K562 (cell line): ENCODE data around the gene RNF223. TPM values are rescaled to one million over a fixed set of nuclear protein-coding genes. Genes with fewer than 3 reads are reported as not detected.
"Not testable (repeated sequence)": the region's sequence is repeated elsewhere in the genome, so short reads cannot be mapped to it uniquely, and the experiment has no call there.

Experiments
- ATAC-seq: fragments of 200-7000 bp; cut with Tn5 transposase; 3 replicates; pipeline ENCODE4 v1.9.1; 2020; ENCODE audit warnings: moderate library complexity
- BruUV-seq: library from RNA; stranded (reverse); fragments of 400-500 nt; replicated peaks from 2 replicates; lab custom pipeline; 2021; lab: Mats Ljungman, UMichigan
- CTCF ChIA-PET: fragments of 300-600 bp; formaldehyde crosslinking; extraction: SDS; loops from one replicate; lab custom pipeline; 2021; ENCODE audit warnings: low intra/inter-chr PET ratio; lab: Yijun Ruan, JAX
- POLR2A ChIA-PET: fragments of 300-600, 350-650 bp; sonication (Branson Sonifier 250); formaldehyde crosslinking; extraction: SDS; loops from one replicate; lab custom pipeline; 2021; ENCODE audit warnings: antibody characterized with exemption, inconsistent platforms; lab: Yijun Ruan, JAX
- DNase-seq, 4 experiments: peaks; one replicate each; pipeline versions ENCODE4 v3.0.0 to v3.0.0-alpha.2; 2011 to 2018; ENCODE audit warnings: low spot score in 3 of 4, mixed read lengths in 3 of 4; ENCODE audit errors: extremely low read depth in 1 of 4
- FAIRE-seq: peaks from 2 replicates; lab custom pipeline; 2011; peaks lifted over from hg19 to GRCh38; lab: Jason Lieb, UNC
- H2AFZ ChIP-seq: 2 replicates; pipeline ENCODE4 v1.6.0; 2011; ENCODE audit warnings: low read depth, low read length, control low read depth, inconsistent platforms
- H3K27ac ChIP-seq: fragments of 200-600 bp; 3 replicates; pipeline ENCODE4 v1.8.0; 2011; ENCODE audit warnings: low read depth, mild to moderate bottlenecking, control low read depth, inconsistent platforms, low read length, moderate library complexity, mixed read lengths; ENCODE audit errors: extremely low read depth
- H3K27me3 ChIP-seq, 2 experiments: fragments of 300-600 bp in 1 of 2; 2 replicates in 1 of 2; 3 replicates in 1 of 2; pipeline versions ENCODE4 v1.6.0 to v1.8.0; 2011; ENCODE audit warnings: inconsistent platforms in 2 of 2, low read length in 2 of 2, mild to moderate bottlenecking in 1 of 2, mixed read lengths in 1 of 2, moderate library complexity in 1 of 2; ENCODE audit not compliant: control insufficient read depth in 2 of 2, insufficient read depth in 2 of 2
- H3K36me3 ChIP-seq: fragments of 300-600 bp; 3 replicates; pipeline ENCODE4 v1.8.0; 2011; ENCODE audit warnings: mild to moderate bottlenecking, low read length, inconsistent platforms; ENCODE audit not compliant: control insufficient read depth, insufficient read depth
- H3K4me1 ChIP-seq, 2 experiments: fragments of 200-600 bp in 1 of 2; replicated peaks in 1 of 2; 2 replicates in 1 of 2; 3 replicates in 1 of 2; pipeline versions ENCODE4 v1.5.1 to v1.8.0; 2011; ENCODE audit warnings: inconsistent platforms in 2 of 2, low read length in 2 of 2, mild to moderate bottlenecking in 1 of 2, mixed read lengths in 1 of 2, moderate library complexity in 1 of 2; ENCODE audit not compliant: control insufficient read depth in 2 of 2, insufficient read depth in 2 of 2
- H3K4me2 ChIP-seq: 2 replicates; pipeline ENCODE4 v1.6.1; 2011; ENCODE audit warnings: low read length, control low read depth, inconsistent platforms, mixed read lengths; ENCODE audit not compliant: insufficient read depth
- H3K4me3 ChIP-seq: fragments of 200-600 bp; sonication (generic), shearing (Covaris generic); 2 replicates; pipeline ENCODE4 v1.5.1; 2016; ENCODE audit warnings: control low read depth, inconsistent platforms
- H3K79me2 ChIP-seq: fragments of 200-600 bp; 3 replicates; pipeline ENCODE4 v1.8.0; 2011; ENCODE audit warnings: low read length, inconsistent platforms; ENCODE audit not compliant: control insufficient read depth, insufficient read depth
- H3K9ac ChIP-seq, 2 experiments: 2 replicates each; pipeline versions ENCODE4 v1.6.0 to v1.6.1; 2011; ENCODE audit warnings: low read depth in 2 of 2, low read length in 2 of 2, control low read depth in 1 of 2, inconsistent platforms in 1 of 2, mild to moderate bottlenecking in 1 of 2, mixed read lengths in 1 of 2; ENCODE audit not compliant: insufficient read depth in 1 of 2
- H3K9me1 ChIP-seq: one replicate; pipeline ENCODE4 v1.6.0; 2011; ENCODE audit warnings: inconsistent platforms, mild to moderate bottlenecking, low read length, moderate library complexity; ENCODE audit not compliant: control insufficient read depth, insufficient read depth
- H3K9me3 ChIP-seq: replicated peaks from 2 replicates; pipeline ENCODE4 v1.5.1; 2011; ENCODE audit warnings: low read depth, low read length, inconsistent platforms; ENCODE audit not compliant: control insufficient read depth, insufficient read depth
- H4K20me1 ChIP-seq: replicated peaks from 2 replicates; pipeline ENCODE4 v1.6.1; 2011; ENCODE audit warnings: low read length, inconsistent platforms, mixed read lengths; ENCODE audit not compliant: control insufficient read depth, insufficient read depth
- FOXJ2 ChIP-seq: fragments of 200-800 bp; sonication (Bioruptor generic); IDR thresholded peaks from 2 replicates; pipeline ENCODE4 v1.6.1; 2016; ENCODE audit warnings: missing genetic modification characterization, missing compliant biosample characterization
- POLR2G ChIP-seq: fragments of 200-400 bp; formaldehyde crosslinking; IDR thresholded peaks from 2 replicates; pipeline ENCODE4 v1.6.1; 2017; ENCODE audit warnings: low read depth, mild to moderate bottlenecking, antibody characterized with exemption, low read length, moderate library complexity
- WGBS: fragments of 100-300 bp; shearing (Covaris generic); methylation state at CpG from one replicate; pipeline ENCODE4 v1.1.6; 2016; ENCODE audit warnings: low coverage, mixed read lengths; ENCODE audit not compliant: insufficient coverage; ENCODE audit errors: missing lambda C conversion rate; 5-methylcytosine and 5-hydroxymethylcytosine counted together
- in situ Hi-C: fragments of 300-500 bp; cut with MboI; formaldehyde crosslinking; loops from 4 replicates; pipeline ENCODE4 v1.15.0; 2018; ENCODE audit warnings: inconsistent platforms, mixed read lengths
- intact Hi-C: fragments of 100-400 bp; cut with micrococcal nuclease; formaldehyde crosslinking; loops from 2 replicates; pipeline ENCODE4 v1.14.2; 2022
- polyA plus RNA-seq, 8 experiments: library from polyadenylated mRNA; depleted of rRNA in 4 of 8; stranded (reverse) in 5 of 8; unstranded in 3 of 8; fragments of >200 nt; fragmentation: Nextera tagmentation in 2 of 8; fragmentation: Illumina TruSeq in 1 of 8; extraction: Ambion mirVana in 2 of 8; extraction: Trizol in 1 of 8; gene quantifications; 2 replicates each; pipeline versions ENCODE4 v1.2.1 to v1.2.3, GENCODE V29; 2011 to 2014; ENCODE audit warnings: inconsistent platforms in 1 of 8, missing spikeins in 1 of 8
- total RNA-seq, 7 experiments: library from RNA; depleted of rRNA in 6 of 7; stranded (reverse); fragments of >200 nt in 6 of 7; fragmentation: Illumina TruSeq in 2 of 7; extraction: Trizol in 2 of 7; gene quantifications; 2 replicates each; pipeline versions ENCODE4 v1.2.1 to v1.2.3, GENCODE V29; 2011 to 2021; ENCODE audit warnings: low replicate concordance in 1 of 7
- TF ChIP-seq, protein P1 (sequence below), 3 experiments: fragments of 200-800 bp in 1 of 3; sonication (Bioruptor generic) in 1 of 3; sonication (generic) in 1 of 3; formaldehyde crosslinking in 1 of 3; IDR thresholded peaks; 2 replicates each; pipeline versions ENCODE4 v1.6.1 to v1.8.0; 2016 to 2022; ENCODE audit warnings: mild to moderate bottlenecking in 2 of 3, missing compliant biosample characterization in 2 of 3, missing genetic modification characterization in 2 of 3, missing genetic modification reagents in 1 of 3
- TF ChIP-seq, protein P2 (sequence below): sonication (generic); formaldehyde crosslinking; IDR thresholded peaks from 2 replicates; pipeline ENCODE4 v1.8.0; 2022; ENCODE audit warnings: mild to moderate bottlenecking, missing genetic modification reagents
- TF ChIP-seq, protein P3 (sequence below): sonication (generic); formaldehyde crosslinking; IDR thresholded peaks from 2 replicates; pipeline ENCODE4 v1.8.0; 2022; ENCODE audit warnings: mild to moderate bottlenecking, missing genetic modification reagents

RNF223 gene
- total and polyA plus RNA-seq, 9 of the 15 experiments (the other 6 are each of a cell fraction or from before 2014, with no cell fraction given): 0.04 to 0.32 TPM; not detected in 7

DNA sequence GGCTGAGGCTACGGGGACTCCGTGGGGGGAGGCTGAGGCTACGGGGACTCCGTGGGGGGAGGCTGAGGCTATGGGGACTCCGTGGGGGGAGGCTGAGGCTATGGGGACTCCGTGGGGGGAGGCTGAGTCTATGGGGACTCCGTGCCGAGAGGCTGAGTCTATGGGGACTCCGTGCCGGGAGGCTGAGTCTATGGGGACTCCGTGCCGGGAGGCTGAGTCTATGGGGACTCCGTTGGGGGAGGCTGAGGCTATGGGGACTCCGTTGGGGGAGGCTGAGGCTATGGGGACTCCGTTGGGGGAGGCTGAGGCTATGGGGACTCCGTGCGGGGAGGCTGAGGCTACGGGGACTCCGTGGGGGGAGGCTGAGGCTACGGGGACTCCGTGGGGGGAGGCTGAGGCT lies 3.3 kb upstream of the RNF223 start:
- H3K79me2 ChIP-seq, H3K9me3 ChIP-seq, CTCF ChIA-PET, H2AFZ ChIP-seq, H3K4me3 ChIP-seq, H4K20me1 ChIP-seq, BruUV-seq, DNase-seq, H3K9me1 ChIP-seq, in situ Hi-C loops, H3K36me3 ChIP-seq, H3K4me2 ChIP-seq, FAIRE-seq, ATAC-seq, POLR2A ChIA-PET, H3K27ac ChIP-seq, H3K9ac ChIP-seq, intact Hi-C loops: not testable (repeated sequence)
- H3K27me3 ChIP-seq: peaks cover 2 to 14% of the 10 kb centered on the region in 2 experiments; a peak in 2 of 5 replicates
- WGBS: 10% methylated on average over 6 of the region's 21 CpGs
- H3K4me1 ChIP-seq: peaks cover 12 to 67% of the 10 kb centered on the region in 2 experiments
- peak; percentile 17; the same call in 1 of the 2 replicates for TF ChIP-seq POLR2G

DNA sequence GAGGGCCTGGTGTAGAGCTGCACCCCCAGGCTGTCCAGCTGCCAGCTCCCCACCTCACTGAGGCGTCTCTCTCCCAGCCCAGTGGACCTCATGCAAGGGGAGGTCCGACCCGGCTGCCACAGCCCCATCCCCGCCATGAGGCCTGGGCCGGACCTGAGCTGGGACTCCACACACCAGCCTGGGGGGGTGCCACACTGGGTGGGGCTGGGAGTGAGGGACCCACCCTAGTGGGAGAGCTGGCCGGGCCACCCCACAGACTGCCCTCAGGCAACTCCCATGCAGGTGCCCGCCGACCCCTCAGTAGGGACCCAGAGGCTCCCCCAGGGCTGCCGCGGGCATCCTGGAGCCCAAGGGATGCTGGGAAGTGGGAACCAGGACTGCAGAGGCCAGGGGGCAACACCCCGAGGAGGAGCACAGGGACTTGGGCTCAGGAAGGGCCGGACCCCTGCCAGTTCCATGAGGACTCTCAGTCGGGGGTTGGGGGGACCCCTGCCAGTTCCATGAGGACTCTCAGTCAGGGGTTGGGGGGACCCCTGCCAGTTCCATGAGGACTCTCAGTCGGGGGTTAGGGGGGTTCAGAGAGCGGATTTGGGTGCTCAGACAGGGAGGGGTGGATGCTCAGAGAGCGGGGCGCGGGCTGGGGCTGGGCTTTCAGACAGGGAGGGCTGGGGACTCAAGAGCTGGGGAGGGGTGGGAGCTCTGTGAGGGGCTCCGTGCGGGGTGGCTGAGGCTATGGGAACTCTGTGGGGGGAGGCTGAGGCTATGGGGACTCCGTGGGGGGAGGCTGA lies 1.2 kb upstream of the RNF223 start:
- no peak overlapping the region for H2AFZ ChIP-seq
- no peaks in the 10 kb centered on the region for H3K79me2 ChIP-seq
- no peak overlapping the region for H3K4me3 ChIP-seq
- peaks cover 12 to 68% of the 10 kb centered on the region in 2 experiments for H3K4me1 ChIP-seq
- intact Hi-C loops: no loop called here
- no peak for FAIRE-seq
- H3K27ac ChIP-seq: no peak overlapping the region
- 0 out of 2 replicates have a peak, but pooled peaks cover 1% of the 10 kb centered on the region for H4K20me1 ChIP-seq
- DNase-seq: peak in 1 of 4 experiments; percentile 11
- no peaks in the 10 kb centered on the region; the same call in 1 of the 2 replicates for H3K9me3 ChIP-seq
- TF ChIP-seq, protein P1, sequence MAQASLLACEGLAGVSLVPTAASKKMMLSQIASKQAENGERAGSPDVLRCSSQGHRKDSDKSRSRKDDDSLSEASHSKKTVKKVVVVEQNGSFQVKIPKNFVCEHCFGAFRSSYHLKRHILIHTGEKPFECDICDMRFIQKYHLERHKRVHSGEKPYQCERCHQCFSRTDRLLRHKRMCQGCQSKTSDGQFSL (CRISPR knock-in tag; IDR thresholded peaks at IDR 0.05): 0 out of 2 replicates have a peak, but pooled peaks have one; percentile 11
- TF ChIP-seq, protein P1 (tag; IDR thresholded peaks at IDR 0.05): no peak
- TF ChIP-seq FOXJ2 (tag): no peak
- TF ChIP-seq, protein P2, sequence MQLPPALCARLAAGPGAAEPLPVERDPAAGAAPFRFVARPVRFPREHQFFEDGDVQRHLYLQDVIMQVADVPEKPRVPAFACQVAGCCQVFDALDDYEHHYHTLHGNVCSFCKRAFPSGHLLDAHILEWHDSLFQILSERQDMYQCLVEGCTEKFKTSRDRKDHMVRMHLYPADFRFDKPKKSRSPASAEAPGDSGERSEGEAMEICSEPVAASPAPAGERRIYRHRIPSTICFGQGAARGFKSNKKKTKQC: 0 out of 2 replicates have a peak, but pooled peaks have one; percentile 12
- TF ChIP-seq, protein P3, sequence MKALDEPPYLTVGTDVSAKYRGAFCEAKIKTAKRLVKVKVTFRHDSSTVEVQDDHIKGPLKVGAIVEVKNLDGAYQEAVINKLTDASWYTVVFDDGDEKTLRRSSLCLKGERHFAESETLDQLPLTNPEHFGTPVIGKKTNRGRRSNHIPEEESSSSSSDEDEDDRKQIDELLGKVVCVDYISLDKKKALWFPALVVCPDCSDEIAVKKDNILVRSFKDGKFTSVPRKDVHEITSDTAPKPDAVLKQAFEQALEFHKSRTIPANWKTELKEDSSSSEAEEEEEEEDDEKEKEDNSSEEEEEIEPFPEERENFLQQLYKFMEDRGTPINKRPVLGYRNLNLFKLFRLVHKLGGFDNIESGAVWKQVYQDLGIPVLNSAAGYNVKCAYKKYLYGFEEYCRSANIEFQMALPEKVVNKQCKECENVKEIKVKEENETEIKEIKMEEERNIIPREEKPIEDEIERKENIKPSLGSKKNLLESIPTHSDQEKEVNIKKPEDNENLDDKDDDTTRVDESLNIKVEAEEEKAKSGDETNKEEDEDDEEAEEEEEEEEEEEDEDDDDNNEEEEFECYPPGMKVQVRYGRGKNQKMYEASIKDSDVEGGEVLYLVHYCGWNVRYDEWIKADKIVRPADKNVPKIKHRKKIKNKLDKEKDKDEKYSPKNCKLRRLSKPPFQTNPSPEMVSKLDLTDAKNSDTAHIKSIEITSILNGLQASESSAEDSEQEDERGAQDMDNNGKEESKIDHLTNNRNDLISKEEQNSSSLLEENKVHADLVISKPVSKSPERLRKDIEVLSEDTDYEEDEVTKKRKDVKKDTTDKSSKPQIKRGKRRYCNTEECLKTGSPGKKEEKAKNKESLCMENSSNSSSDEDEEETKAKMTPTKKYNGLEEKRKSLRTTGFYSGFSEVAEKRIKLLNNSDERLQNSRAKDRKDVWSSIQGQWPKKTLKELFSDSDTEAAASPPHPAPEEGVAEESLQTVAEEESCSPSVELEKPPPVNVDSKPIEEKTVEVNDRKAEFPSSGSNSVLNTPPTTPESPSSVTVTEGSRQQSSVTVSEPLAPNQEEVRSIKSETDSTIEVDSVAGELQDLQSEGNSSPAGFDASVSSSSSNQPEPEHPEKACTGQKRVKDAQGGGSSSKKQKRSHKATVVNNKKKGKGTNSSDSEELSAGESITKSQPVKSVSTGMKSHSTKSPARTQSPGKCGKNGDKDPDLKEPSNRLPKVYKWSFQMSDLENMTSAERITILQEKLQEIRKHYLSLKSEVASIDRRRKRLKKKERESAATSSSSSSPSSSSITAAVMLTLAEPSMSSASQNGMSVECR (CRISPR knock-in tag): no peak
- no peak overlapping the region for H3K4me2 ChIP-seq
- POLR2A ChIA-PET: interaction anchor here (0.5 to 0.9 kb wide), 4 partner anchors 9 to 18 kb away, joined by 3 read pairs; no protein-coding TSS in a partner anchor
- H3K9me1 ChIP-seq: no peaks in the 10 kb centered on the region
- H3K36me3 ChIP-seq: no peaks in the 10 kb centered on the region
- ATAC-seq: no peak; the same call in 2 of the 3 replicates
- peaks cover 2 to 14% of the 10 kb centered on the region in 2 experiments; a peak in 2 of 5 replicates for H3K27me3 ChIP-seq
- BruUV-seq: no TSS peak
- CTCF ChIA-PET: no interaction called here
- in situ Hi-C loops: no loop called here
- H3K9ac ChIP-seq: peak overlapping the region in 1 of 2 experiments; percentile 3; a peak in 1 of 4 replicates
- WGBS: 20% methylated on average over 17 of the region's 21 CpGs
